Colonic mucosa (tissue), 4 donors: ENCODE measurements around the gene NODAL. TPM values are rescaled to one million over a fixed set of nuclear protein-coding genes. Genes with fewer than 3 reads are reported as not detected.

Experiments used
- DNase-seq: peaks from one replicate; pipeline ENCODE4 v3.0.0-alpha.2; 2020
- H3K27ac ChIP-seq: fragments of 200-600 bp; one replicate; pipeline ENCODE4 v1.8.0; 2021
- H3K27me3 ChIP-seq: fragments of 200-600 bp; one replicate; pipeline ENCODE4 v1.8.0; 2021
- H3K36me3 ChIP-seq: fragments of 200-600 bp; one replicate; pipeline ENCODE4 v1.8.0; 2021
- H3K4me1 ChIP-seq: fragments of 200-600 bp; one replicate; pipeline ENCODE4 v1.8.0; 2021; ENCODE audit warnings: mild to moderate bottlenecking
- H3K4me3 ChIP-seq: fragments of 200-600 bp; one replicate; pipeline ENCODE4 v1.8.0; 2021
- H3K9ac ChIP-seq, 2 donors: one replicate each; pipeline ENCODE4 v1.7.0; 2013; ENCODE audit warnings: control low read depth in 2 of 2, low read depth in 2 of 2, low read length in 2 of 2
- H3K9me3 ChIP-seq: fragments of 200-600 bp; one replicate; pipeline ENCODE4 v1.8.0; 2021
- CTCF ChIP-seq: fragments of 200-600 bp; IDR thresholded peaks from one replicate; pipeline ENCODE4 v1.8.0; 2022; ENCODE audit warnings: antibody characterized with exemption, mild to moderate bottlenecking
- intact Hi-C: fragments of 100-400 bp; cut with DNase I; formaldehyde crosslinking; loops from one replicate; pipeline ENCODE4 v1.14.1; 2022
- total RNA-seq, 2 donors: library from RNA; stranded (reverse); fragmentation: NEBNext Ultra II Directional in 1 of 2; extraction: Animal tissue kit (Norgen Biotek cat#: 25700) in 1 of 2; gene quantifications; one replicate each; pipeline ENCODE4 v1.2.1, GENCODE V29; 2021
- donor health status: healthy.
- donor health status: DM: no; HTN: no; CAD: no.
- donor health status: DM: no; HTN: no; CAD: no.

Gene NODAL
- total RNA-seq, 2 donors from 2014 or later: 0.17 TPM; not detected in 1

GRCh38 chr10:70396140-70396539, 45.3 kb downstream of the NODAL start:
- no peak for DNase-seq

GRCh38 chr10:70391654-70392053, 49.8 kb downstream of the NODAL start:
- Histone ChIP-seq H3K27ac (no peak overlapping the region), H3K9ac (no peak overlapping the region), H3K4me1 (no peaks in the 10 kb centered on the region), H3K4me3 (no peak overlapping the region), H3K36me3 (no peaks in the 10 kb centered on the region), H3K9me3 (no peaks in the 10 kb centered on the region), H3K27me3 (no peaks in the 10 kb centered on the region)
- TF ChIP-seq CTCF: no peak
- no peak for DNase-seq
- intact Hi-C loops: no loop called here

More at GRCh38 chr10:70396140-70396539, 45.3 kb downstream of the NODAL start:
- H3K9me3 ChIP-seq: no peaks in the 10 kb centered on the region
- H3K4me3 ChIP-seq: no peak overlapping the region
- no peaks in the 10 kb centered on the region for H3K4me1 ChIP-seq
- no peaks in the 10 kb centered on the region for H3K36me3 ChIP-seq
- H3K27ac ChIP-seq: no peak overlapping the region
- no peak overlapping the region for H3K9ac ChIP-seq
- no peak for TF ChIP-seq CTCF
- no peaks in the 10 kb centered on the region for H3K27me3 ChIP-seq
- intact Hi-C loops: no loop called here

Other genes with a start within 250 kb of the NODAL start
- 100 to 1,000 TPM; 180 to 186 TPM for gene PPA1, start 208.3 kb downstream of the NODAL start, total RNA-seq
- under 1 TPM; 0.07 to 0.08 TPM for gene NPFFR1, start 157.7 kb downstream of the NODAL start, total RNA-seq
- gene LRRC20, start 59.1 kb downstream of the NODAL start, total RNA-seq: 1 to 10 TPM; 5.0 to 9.8 TPM
- 10 to 100 TPM; 77.1 to 77.7 TPM for gene EIF4EBP2, start 37.5 kb downstream of the NODAL start, total RNA-seq
- gene PALD1, start 37.1 kb upstream of the NODAL start, total RNA-seq: 1 to 10 TPM; 1.3 to 2.5 TPM
- 1 to 10 TPM in 1 of 2 donors, under 1 TPM in 1; 0.96 to 1.3 TPM for gene PRF1, start 161.1 kb upstream of the NODAL start, total RNA-seq
- 1 to 10 TPM in 1 of 2 donors, under 1 TPM in 1; 0.93 to 1.5 TPM for gene ADAMTS14, start 230.8 kb upstream of the NODAL start, total RNA-seq